ENCODE results near the gene KDM3B. TPM values are rescaled to one million over a fixed set of nuclear protein-coding genes. Genes with fewer than 3 reads are reported as not detected.

The KDM3B gene
- total and polyA plus RNA-seq, 9 of the 15 experiments (the other 6 are each of a cell fraction or from before 2014, with no cell fraction given), result 13.8 to 62.8 (median 41.9) TPM

- peak; percentile 38 to 61; a peak in 2 of 4 replicates for TF ChIP-seq SIN3A (IDR thresholded peaks at IDR 0.05; ENCODE audit: borderline replicate concordance in 2 of 2, control insufficient read depth in 1 of 2, low read depth in 2 of 2, low read length in 2 of 2)
- TF ChIP-seq EGR1 (conservative IDR thresholded peaks at IDR 0.05), result peak; percentile 98
- no peak for TF ChIP-seq PPARD (CRISPR knock-in tag; IDR thresholded peaks at IDR 0.05)
- TF ChIP-seq THRB (CRISPR knock-in tag; conservative IDR thresholded peaks at IDR 0.05), result 0 out of 2 replicates have a peak, but pooled peaks have one; percentile 45
- TF ChIP-seq REST (IDR thresholded peaks at IDR 0.05; ENCODE audit: borderline replicate concordance), result peak; percentile 4; the same call in 1 of the 2 replicates
- TF ChIP-seq REST (CRISPR knock-in tag; IDR thresholded peaks at IDR 0.05; ENCODE audit: low read depth), result peak; percentile 16; the same call in 1 of the 2 replicates
- TF ChIP-seq PTBP1 (IDR thresholded peaks at IDR 0.05; ENCODE audit: low read depth, low read length), result peak; percentile 97
- no peak for TF ChIP-seq NCOA2 (IDR thresholded peaks at IDR 0.05; ENCODE audit: partially characterized antibody in 2 of 2)
- TF ChIP-seq SAFB (IDR thresholded peaks at IDR 0.05; ENCODE audit: borderline replicate concordance, low read depth, low read length), result peak; percentile 92
- 0 out of 2 replicates have a peak, but pooled peaks have one; percentile 36 for TF ChIP-seq ZNF232 (CRISPR knock-in tag; IDR thresholded peaks at IDR 0.05)
- TF ChIP-seq NEUROD1 (IDR thresholded peaks at IDR 0.05; ENCODE audit: borderline replicate concordance, low read depth, low read length, partially characterized antibody), result no peak
- peak in 1 of 2 experiments; percentile 37; a peak in 2 of 4 replicates for TF ChIP-seq CSDE1 (IDR thresholded peaks at IDR 0.05)
- TF ChIP-seq FUS (optimal IDR thresholded peaks at IDR 0.05; ENCODE audit: low read depth, low read length), result peak; percentile 99
- TF ChIP-seq ZNF395 (CRISPR knock-in tag; IDR thresholded peaks at IDR 0.05), result peak; percentile 72; the same call in 1 of the 2 replicates
- TF ChIP-seq CBX2 (IDR thresholded peaks at IDR 0.05; ENCODE audit: insufficient read depth, low read length, poor library complexity, severe bottlenecking), result no peak
These were observed 113.0 kb downstream of the KDM3B start, which contains the start of gene EGR1 (continued) for GRCh38 chr5:138465261-138466124.
